Liver (tissue), 3 donors: ENCODE measurements around the gene DUSP9.

Experiments
- TAF1 ChIP-seq: conservative IDR thresholded peaks from 2 replicates; pipeline ENCODE4 v1.6.1; 2016; ENCODE audit warnings: antibody characterized with exemption, mild to moderate bottlenecking
- TF ChIP-seq, protein P1 (sequence below): IDR thresholded peaks from 2 replicates; pipeline ENCODE4 v1.6.1; 2016; ENCODE audit warnings: antibody characterized with exemption
- TF ChIP-seq, protein P2 (sequence below): fragments of 150-350 bp; IDR thresholded peaks from 2 replicates; pipeline ENCODE4 v1.5.1; 2017; ENCODE audit warnings: improper control_type of control experiment, low read depth, low read length; ENCODE audit not compliant: missing input control
- donor health status: healthy.
- donor health status: healthy.

DNA sequence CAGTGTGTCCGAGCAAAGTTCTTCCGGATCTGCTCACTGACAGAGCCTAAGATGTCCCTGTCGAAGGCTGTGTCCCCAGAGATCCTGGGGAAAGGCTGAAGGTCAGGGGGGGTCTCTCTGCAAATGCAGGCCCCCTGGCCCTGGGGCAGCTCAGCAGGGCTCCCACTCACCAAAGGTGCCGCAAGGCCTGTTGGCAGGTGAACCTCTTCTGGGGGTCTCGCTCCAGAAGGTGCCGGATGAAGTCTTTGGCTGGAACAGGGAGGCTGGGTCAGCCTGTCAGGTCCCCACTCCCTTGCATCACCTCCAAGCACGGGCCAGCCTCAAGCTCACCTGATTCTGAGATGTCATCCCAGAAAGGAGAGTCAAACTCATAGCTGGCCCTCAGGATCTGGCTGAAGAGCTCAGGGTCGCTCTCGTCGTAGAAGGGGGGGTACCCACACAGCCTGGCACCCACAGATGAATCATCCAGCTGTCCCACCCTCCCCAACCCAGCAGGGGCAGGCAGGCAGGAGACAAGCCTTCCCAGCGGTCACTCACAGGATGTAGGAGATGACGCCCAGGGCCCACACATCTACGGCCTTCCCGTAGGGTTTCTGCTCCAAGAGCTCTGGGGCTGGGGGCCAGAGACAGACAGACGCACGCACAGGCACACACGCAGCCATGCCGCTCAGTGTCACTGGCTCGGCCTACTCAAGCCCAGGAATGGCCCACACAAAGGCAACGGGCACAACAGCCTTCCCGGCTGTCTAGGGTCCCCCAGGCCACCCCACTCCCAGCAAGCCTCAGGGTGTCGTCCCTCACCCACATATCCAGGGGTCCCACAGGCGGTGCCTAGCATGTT, 24.0 kb downstream of the DUSP9 start:
- TF ChIP-seq, protein P1, sequence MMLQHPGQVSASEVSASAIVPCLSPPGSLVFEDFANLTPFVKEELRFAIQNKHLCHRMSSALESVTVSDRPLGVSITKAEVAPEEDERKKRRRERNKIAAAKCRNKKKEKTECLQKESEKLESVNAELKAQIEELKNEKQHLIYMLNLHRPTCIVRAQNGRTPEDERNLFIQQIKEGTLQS = no peak
- TF ChIP-seq, protein P2, sequence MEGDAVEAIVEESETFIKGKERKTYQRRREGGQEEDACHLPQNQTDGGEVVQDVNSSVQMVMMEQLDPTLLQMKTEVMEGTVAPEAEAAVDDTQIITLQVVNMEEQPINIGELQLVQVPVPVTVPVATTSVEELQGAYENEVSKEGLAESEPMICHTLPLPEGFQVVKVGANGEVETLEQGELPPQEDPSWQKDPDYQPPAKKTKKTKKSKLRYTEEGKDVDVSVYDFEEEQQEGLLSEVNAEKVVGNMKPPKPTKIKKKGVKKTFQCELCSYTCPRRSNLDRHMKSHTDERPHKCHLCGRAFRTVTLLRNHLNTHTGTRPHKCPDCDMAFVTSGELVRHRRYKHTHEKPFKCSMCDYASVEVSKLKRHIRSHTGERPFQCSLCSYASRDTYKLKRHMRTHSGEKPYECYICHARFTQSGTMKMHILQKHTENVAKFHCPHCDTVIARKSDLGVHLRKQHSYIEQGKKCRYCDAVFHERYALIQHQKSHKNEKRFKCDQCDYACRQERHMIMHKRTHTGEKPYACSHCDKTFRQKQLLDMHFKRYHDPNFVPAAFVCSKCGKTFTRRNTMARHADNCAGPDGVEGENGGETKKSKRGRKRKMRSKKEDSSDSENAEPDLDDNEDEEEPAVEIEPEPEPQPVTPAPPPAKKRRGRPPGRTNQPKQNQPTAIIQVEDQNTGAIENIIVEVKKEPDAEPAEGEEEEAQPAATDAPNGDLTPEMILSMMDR = no peak
- TF ChIP-seq TAF1 = no peak
